ENCODE data around the gene FLACC1.
"Not testable (repeated sequence)": the region's sequence is repeated elsewhere in the genome, so short reads cannot be mapped to it uniquely, and the experiment has no call there.

FLACC1 gene

GRCh38 chr2:201308914-201309313, 48.2 kb downstream of the FLACC1 start:
- no peak overlapping the region for H3K4me3 ChIP-seq (ENCODE audit: low read length)
- DNase-seq (ENCODE audit: low read depth): no peak
- TF ChIP-seq CTCF (conservative IDR thresholded peaks at IDR 0.05; ENCODE audit: low read depth, low read length): no peak

- H3K4me3 ChIP-seq (ENCODE audit: low read length): no peak overlapping the region
- DNase-seq (ENCODE audit: low read depth): no peak
- TF ChIP-seq CTCF (conservative IDR thresholded peaks at IDR 0.05; ENCODE audit: low read depth, low read length): no peak
Measured at GRCh38 chr2:201307876-201308275, 49.3 kb downstream of the FLACC1 start.

- not testable (repeated sequence) for DNase-seq (ENCODE audit: low read depth); H3K4me3 ChIP-seq (ENCODE audit: low read length)
Measured at GRCh38 chr2:201299929-201300328, 57.2 kb downstream of the FLACC1 start.

- no peak for DNase-seq (ENCODE audit: low read depth)
- no peak overlapping the region for H3K4me3 ChIP-seq (ENCODE audit: low read length)
- no peak for TF ChIP-seq CTCF (conservative IDR thresholded peaks at IDR 0.05; ENCODE audit: low read depth, low read length)
Measured at GRCh38 chr2:201298462-201299052, 58.6 kb downstream of the FLACC1 start.

- H3K4me3 ChIP-seq (ENCODE audit: low read length); DNase-seq (ENCODE audit: low read depth): not testable (repeated sequence)
Measured at GRCh38 chr2:201290457-201291148, 66.5 kb downstream of the FLACC1 start.

- H3K4me3 ChIP-seq (ENCODE audit: low read length): no peak overlapping the region
- no peak for DNase-seq (ENCODE audit: low read depth)
- no peak for TF ChIP-seq CTCF (conservative IDR thresholded peaks at IDR 0.05; ENCODE audit: low read depth, low read length)
Measured at GRCh38 chr2:201285499-201285898, 71.6 kb downstream of the FLACC1 start.

- no peak for DNase-seq (ENCODE audit: low read depth)
- TF ChIP-seq CTCF (conservative IDR thresholded peaks at IDR 0.05; ENCODE audit: low read depth, low read length): no peak
- H3K4me3 ChIP-seq (ENCODE audit: low read length): no peak overlapping the region
Measured at GRCh38 chr2:201280191-201281040, 76.7 kb downstream of the FLACC1 start.

- no peak overlapping the region for H3K4me3 ChIP-seq (ENCODE audit: low read length)
- TF ChIP-seq CTCF (conservative IDR thresholded peaks at IDR 0.05; ENCODE audit: low read depth, low read length): no peak
- DNase-seq (ENCODE audit: low read depth): no peak
Measured at GRCh38 chr2:201279079-201279478, 78.1 kb downstream of the FLACC1 start.
